SKM-1 treated with dmso at 0.1 percent for 144 hours (cell line): ENCODE data around the gene ARHGEF7.

Source experiments
- DNase-seq: peaks from one replicate; lab custom pipeline; 2025; ENCODE audit not compliant: unreplicated experiment; lab: John Stamatoyannopoulos, UW

ARHGEF7 gene

DNA sequence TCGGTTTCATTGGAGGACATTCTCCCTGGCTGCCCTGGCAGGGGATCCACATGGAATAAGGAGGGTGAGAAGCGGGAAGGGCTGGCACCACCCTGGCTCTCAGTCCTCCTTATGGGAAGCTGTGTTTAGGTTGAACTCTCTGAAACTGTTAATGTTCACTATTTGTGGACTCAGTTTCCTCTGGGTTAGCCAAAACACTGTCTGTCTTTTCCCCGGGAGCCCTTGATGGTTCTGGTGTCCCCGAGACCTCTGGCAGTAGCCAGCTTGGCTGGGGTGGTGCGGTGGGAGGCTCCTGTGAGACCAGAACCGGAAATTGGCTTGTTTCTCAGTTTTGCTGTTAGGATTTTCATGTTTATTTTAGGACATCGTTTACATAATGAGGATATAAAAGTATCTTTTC lies 157.0 kb downstream of the ARHGEF7 start:
- DNase-seq = no peak

GRCh38 chr13:111275382-111275781 lies 160.3 kb downstream of the ARHGEF7 start:
- no peak for DNase-seq

- no peak for DNase-seq
These were observed 161.0 kb downstream of the ARHGEF7 start for GRCh38 chr13:111275995-111276618.

DNA sequence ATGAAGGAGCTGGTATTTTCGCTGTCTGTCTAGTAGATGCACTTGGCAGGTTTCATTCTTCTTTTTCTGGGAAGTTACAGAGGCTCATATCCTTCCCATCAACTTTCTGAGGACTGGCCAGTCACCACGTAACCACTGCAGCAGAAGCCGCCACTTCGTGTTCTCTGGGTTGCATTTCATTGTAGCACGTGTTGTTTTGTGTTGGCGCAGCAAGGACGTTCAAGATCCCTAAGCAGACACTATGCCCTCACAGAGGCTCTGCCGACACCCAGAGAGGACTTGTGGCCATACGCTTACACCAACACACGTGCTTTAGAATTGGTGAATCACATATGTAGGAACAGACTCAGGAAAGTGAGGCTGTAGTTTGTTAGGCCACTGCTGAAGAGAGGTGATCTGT lies 163.1 kb downstream of the ARHGEF7 start:
- DNase-seq = no peak

GRCh38 chr13:111278743-111279652 lies 163.9 kb downstream of the ARHGEF7 start:
- DNase-seq = no peak

- DNase-seq = no peak
These were observed 165.1 kb downstream of the ARHGEF7 start for GRCh38 chr13:111280226-111280625.

DNA sequence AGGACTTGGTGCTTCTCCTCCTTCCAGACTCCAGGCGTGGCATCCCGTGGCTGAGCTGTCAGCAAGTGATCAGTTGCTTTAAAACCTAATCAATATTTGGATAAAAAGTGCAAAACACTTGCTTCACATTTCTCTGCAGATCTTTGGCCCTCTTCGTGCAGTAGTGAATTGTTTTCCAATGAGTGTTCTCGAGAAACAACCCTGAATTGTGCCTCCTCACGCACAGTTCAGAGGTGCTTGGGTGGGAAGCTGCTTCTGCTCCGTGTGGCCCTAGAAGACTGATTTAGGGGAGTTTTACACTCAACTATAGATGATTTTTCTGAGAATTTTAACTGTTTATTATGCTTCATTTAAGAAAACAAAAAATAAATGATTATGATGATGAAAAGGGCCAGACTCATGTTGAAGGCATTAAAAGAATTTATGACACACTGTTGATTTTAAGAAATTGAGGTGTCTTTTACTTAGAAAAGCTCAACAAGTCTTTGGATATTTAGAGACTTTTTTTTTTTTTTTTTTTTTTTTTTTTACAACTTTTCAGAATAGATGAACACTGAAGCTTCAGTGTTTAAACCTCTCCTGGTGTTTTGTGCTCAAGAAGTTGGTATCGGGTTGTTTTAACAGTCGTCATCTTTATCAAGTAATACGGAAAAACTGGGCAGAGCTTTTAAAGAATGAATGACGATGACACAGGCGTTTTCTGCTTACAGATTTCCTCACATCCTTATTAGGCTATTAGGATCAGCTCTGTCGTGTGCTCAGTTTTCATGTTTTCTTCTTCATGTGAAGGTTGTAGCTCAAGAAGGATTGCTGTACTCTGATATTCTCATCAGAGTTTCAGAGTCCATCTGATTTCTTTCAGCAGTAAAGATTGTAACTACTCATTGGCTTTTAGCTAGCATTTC lies 165.8 kb downstream of the ARHGEF7 start:
- DNase-seq = no peak

GRCh38 chr13:111281751-111282311 lies 166.7 kb downstream of the ARHGEF7 start:
- DNase-seq = no peak

DNA sequence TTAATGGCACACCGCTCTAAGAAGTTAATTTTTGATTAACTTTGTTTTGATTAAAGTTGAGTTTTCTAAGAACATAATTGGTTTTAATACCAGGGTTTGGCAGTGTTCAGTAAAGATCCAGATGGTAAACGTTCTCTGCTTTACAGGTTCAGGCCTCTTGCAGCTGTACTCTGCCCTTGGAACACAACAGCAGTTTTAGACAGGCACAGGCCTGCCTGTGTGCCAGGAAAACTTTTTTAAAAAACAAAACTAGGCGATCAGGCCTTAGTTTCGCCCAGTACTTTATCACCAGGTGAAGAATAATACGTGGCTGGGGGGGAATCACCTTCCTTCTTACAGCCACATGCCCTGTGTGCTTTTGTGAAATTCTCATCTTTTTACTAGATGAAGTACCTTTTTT lies 167.3 kb downstream of the ARHGEF7 start:
- no peak for DNase-seq

GRCh38 chr13:111282997-111283396 lies 167.9 kb downstream of the ARHGEF7 start:
- DNase-seq = no peak

- DNase-seq = no peak
These were observed 168.3 kb downstream of the ARHGEF7 start for GRCh38 chr13:111283457-111283856.

DNA sequence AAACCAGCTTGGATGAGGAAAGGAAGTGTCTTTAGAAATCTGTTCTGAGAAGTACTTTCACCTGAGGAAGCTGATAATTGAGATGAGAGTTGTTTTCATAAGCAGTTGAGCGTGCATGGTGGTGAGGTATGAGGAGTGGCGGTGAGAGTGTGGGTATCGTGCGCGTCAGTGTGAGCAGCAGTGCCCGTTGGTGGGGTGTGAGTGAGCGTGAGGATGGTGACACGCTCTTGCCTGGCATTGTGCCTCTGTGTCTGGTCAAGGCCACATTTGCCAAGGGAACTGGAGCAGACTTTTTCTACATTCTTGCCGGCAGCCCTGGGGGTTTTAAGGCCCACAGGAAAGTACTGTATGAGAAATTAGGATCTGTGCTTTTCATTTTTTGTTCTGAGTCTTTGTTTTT lies 168.9 kb downstream of the ARHGEF7 start:
- no peak for DNase-seq

DNA sequence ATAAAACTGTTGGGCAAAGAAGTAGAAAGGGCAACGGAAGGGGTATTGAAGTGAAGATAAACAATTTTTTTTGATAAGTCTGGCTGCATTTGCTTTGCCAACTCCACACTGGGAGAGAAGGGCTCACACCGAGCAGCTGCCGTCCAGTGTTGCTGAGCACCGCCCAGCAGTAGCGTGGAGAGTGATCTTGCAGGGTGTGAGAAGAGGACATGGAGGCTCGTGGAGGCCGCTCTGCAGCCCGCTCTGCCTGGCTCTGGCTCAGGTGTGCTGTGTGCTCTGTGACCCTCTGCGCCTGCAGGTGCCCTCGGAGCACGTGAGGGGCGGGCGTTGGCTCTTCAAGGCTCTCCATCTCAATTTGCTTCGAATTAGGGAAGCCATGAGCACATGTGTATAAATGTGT lies 169.5 kb downstream of the ARHGEF7 start:
- no peak for DNase-seq

GRCh38 chr13:111286162-111286561 lies 171.1 kb downstream of the ARHGEF7 start:
- no peak for DNase-seq

DNA sequence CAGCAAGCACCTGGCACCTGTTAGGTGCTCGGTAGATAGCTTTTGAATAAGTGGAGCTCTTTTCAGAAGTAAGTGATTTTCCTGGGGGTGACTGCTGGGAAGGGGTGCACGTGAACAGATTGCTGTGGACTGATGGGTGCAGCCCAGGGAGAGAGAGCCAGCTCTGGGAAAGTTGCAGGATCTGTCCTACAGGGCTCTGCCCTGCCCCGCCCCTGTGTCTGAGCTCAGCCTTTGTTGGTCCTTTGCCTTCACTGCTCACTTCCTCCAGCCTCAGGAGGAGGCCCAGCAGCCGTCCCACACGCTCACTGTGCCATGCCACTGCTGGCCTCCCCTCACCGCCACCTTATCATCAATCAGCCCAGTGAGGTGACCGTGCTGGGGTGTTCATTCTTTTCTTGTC lies 171.6 kb downstream of the ARHGEF7 start:
- DNase-seq = no peak

DNA sequence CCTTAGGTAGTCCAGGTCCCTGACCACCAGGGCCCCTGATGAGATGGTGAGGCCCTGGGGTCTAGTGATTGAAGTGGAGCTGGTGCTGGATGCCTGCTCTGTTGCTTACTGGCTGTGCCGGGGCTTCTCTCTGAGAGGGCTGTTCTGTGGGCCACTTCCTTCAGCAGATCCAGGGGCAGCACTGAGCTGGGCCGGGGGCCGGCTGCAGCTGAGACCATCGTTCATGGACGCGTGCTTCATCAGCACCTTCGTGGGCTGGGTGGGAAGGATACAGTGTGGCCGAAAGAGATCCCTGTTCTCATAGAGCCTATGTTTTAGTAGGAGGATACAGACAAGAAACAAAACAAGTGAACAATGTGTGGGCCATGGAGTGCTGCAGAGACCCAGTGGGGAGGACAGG lies 172.1 kb downstream of the ARHGEF7 start:
- no peak for DNase-seq

DNA sequence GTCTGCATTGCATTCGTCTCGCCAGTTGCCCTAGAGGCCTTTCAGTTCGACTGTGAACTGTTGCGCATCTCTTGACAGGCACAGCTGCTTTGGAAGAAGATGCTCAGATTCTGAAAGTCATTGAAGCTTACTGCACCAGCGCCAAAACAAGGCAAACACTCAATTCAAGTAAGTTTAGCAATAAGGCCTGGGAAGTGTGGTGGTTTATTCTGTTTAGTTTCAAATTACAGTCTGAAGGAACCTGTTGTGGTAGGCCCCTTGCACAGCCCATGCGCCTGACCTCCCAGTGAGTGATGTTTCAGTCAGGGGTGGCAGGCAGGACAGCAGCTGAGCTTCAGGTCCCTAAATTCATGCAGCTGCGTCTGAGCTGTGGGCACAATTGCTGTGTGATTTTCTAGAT lies 173.2 kb downstream of the ARHGEF7 start:
- no peak for DNase-seq

DNA sequence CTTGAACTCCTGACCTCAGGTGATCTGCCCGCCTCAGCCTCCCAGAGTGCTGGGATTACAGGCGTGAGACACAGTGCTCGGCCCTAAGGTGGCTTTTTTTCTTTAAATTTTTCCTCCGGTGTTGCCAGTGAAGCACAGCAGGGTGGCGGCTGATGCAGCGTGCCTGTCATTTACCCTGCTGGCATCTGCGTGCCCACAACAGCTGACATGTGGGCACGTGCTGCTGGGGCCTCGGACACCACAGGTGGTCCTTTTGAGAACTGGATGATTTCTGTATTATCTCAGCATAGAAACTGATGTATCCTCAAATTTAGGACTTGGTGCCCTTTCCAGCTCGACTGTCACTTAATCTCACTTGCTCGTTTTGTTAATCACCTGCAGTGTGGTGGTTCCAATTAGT lies 174.1 kb downstream of the ARHGEF7 start:
- no peak for DNase-seq

DNA sequence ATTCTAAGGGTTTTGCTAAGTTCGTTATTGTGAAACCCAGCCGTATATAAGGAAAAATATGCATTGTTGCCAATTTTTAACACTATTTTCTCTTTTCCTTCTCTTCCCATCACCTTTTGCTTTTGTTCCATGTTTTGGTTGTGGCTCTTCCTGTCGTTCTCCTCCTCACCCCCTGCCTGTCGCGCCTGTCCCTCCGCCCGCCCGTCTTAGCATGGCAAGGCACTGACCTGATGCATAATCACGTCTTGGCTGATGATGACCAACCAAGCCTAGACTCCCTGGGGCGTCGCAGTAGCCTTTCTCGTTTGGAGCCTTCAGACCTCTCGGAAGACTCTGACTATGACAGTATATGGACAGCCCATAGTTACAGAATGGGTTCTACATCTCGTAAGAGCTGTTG lies 176.8 kb downstream of the ARHGEF7 start:
- no peak for DNase-seq

GRCh38 chr13:111292710-111293485 lies 177.8 kb downstream of the ARHGEF7 start:
- no peak for DNase-seq
